ENCODE results near the gene PLEKHM3. TPM values are rescaled to one million over a fixed set of nuclear protein-coding genes. Genes with fewer than 3 reads are reported as not detected.

Gene PLEKHM3
- total and polyA plus RNA-seq, 4 donors = 3.0 to 18.3 (median 5.5) TPM

DNA sequence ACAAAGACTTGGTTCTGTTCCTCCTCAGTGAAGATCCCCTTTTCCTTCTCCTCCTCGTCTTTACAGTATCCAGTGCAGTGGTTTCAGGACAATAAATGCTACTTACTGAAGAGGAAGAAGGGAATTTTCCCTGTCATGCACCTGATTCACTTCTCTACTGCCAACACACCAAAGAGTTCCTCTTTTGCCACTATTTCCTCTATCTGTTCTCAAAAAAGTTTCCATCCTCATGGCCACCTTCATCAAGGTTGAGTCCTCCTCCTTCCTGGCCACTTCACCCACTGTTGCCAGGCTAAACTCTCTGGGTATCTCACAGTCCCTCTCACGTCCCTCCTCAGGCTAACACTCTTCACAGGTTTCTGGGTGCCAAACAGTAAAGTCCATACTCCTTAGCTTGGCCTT lies 41.7 kb downstream of the PLEKHM3 start:
- 88% methylated on average over 2 of the region's 2 CpGs for WGBS
- H3K27me3 ChIP-seq (ENCODE audit: control insufficient read depth in 4 of 4, insufficient read depth in 4 of 4, low read length in 3 of 4) = no peaks in the 10 kb centered on the region
- no peak for DNase-seq (ENCODE audit: low spot score)
- no peak overlapping the region for H3K4me3 ChIP-seq (ENCODE audit: low read depth in 1 of 3, low read length in 3 of 3)
- no peaks in the 10 kb centered on the region for H3K9me3 ChIP-seq (ENCODE audit: control insufficient read depth in 4 of 4, low read length in 3 of 4)
- no peak overlapping the region for H3K9ac ChIP-seq (ENCODE audit: low read depth in 1 of 2, low read length in 2 of 2)
- TF ChIP-seq ATF3 (IDR thresholded peaks at IDR 0.05) (no peak), JUND (IDR thresholded peaks at IDR 0.05) (no peak), TAF1 (conservative IDR thresholded peaks at IDR 0.05) (no peak)
- H3K4me1 ChIP-seq (ENCODE audit: control insufficient read depth in 4 of 4, insufficient read depth in 4 of 4, low read length in 3 of 4) = no peaks in the 10 kb centered on the region
- H3K36me3 ChIP-seq (ENCODE audit: control insufficient read depth in 4 of 4, insufficient read depth in 3 of 4, low read depth in 1 of 4, low read length in 3 of 4) = no peaks in the 10 kb centered on the region
- no peak overlapping the region for H3K27ac ChIP-seq (ENCODE audit: low read depth in 1 of 2, low read length in 2 of 2)

GRCh38 chr2:207978177-207978948 lies 47.0 kb downstream of the PLEKHM3 start:
- TF ChIP-seq, protein P1, sequence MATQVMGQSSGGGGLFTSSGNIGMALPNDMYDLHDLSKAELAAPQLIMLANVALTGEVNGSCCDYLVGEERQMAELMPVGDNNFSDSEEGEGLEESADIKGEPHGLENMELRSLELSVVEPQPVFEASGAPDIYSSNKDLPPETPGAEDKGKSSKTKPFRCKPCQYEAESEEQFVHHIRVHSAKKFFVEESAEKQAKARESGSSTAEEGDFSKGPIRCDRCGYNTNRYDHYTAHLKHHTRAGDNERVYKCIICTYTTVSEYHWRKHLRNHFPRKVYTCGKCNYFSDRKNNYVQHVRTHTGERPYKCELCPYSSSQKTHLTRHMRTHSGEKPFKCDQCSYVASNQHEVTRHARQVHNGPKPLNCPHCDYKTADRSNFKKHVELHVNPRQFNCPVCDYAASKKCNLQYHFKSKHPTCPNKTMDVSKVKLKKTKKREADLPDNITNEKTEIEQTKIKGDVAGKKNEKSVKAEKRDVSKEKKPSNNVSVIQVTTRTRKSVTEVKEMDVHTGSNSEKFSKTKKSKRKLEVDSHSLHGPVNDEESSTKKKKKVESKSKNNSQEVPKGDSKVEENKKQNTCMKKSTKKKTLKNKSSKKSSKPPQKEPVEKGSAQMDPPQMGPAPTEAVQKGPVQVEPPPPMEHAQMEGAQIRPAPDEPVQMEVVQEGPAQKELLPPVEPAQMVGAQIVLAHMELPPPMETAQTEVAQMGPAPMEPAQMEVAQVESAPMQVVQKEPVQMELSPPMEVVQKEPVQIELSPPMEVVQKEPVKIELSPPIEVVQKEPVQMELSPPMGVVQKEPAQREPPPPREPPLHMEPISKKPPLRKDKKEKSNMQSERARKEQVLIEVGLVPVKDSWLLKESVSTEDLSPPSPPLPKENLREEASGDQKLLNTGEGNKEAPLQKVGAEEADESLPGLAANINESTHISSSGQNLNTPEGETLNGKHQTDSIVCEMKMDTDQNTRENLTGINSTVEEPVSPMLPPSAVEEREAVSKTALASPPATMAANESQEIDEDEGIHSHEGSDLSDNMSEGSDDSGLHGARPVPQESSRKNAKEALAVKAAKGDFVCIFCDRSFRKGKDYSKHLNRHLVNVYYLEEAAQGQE (IDR thresholded peaks at IDR 0.05) = no peak
- TF ChIP-seq ATF3 (IDR thresholded peaks at IDR 0.05) (no peak), GABPA (IDR thresholded peaks at IDR 0.05 in 1 of 2, conservative IDR thresholded peaks at IDR 0.05 in 1 of 2) (no peak), SP1 (IDR thresholded peaks at IDR 0.05) (no peak), RAD21 (IDR thresholded peaks at IDR 0.05) (no peak), RXRA (IDR thresholded peaks at IDR 0.05) (no peak), FOXA1 (IDR thresholded peaks at IDR 0.05) (no peak), FOXA2 (IDR thresholded peaks at IDR 0.05) (no peak), YY1 (IDR thresholded peaks at IDR 0.05) (no peak), EGR1 (IDR thresholded peaks at IDR 0.05; ENCODE audit: low read depth in 2 of 2) (no peak), HNF4A (conservative IDR thresholded peaks at IDR 0.05) (no peak), HNF4G (IDR thresholded peaks at IDR 0.05) (no peak)
- TF ChIP-seq, protein P2, sequence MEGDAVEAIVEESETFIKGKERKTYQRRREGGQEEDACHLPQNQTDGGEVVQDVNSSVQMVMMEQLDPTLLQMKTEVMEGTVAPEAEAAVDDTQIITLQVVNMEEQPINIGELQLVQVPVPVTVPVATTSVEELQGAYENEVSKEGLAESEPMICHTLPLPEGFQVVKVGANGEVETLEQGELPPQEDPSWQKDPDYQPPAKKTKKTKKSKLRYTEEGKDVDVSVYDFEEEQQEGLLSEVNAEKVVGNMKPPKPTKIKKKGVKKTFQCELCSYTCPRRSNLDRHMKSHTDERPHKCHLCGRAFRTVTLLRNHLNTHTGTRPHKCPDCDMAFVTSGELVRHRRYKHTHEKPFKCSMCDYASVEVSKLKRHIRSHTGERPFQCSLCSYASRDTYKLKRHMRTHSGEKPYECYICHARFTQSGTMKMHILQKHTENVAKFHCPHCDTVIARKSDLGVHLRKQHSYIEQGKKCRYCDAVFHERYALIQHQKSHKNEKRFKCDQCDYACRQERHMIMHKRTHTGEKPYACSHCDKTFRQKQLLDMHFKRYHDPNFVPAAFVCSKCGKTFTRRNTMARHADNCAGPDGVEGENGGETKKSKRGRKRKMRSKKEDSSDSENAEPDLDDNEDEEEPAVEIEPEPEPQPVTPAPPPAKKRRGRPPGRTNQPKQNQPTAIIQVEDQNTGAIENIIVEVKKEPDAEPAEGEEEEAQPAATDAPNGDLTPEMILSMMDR (IDR thresholded peaks at IDR 0.05; ENCODE audit: low read depth, low read length, missing input control) = no peak
- TF ChIP-seq, protein P3, sequence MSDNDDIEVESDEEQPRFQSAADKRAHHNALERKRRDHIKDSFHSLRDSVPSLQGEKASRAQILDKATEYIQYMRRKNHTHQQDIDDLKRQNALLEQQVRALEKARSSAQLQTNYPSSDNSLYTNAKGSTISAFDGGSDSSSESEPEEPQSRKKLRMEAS (IDR thresholded peaks at IDR 0.05) = no peak
- TF ChIP-seq, protein P4, sequence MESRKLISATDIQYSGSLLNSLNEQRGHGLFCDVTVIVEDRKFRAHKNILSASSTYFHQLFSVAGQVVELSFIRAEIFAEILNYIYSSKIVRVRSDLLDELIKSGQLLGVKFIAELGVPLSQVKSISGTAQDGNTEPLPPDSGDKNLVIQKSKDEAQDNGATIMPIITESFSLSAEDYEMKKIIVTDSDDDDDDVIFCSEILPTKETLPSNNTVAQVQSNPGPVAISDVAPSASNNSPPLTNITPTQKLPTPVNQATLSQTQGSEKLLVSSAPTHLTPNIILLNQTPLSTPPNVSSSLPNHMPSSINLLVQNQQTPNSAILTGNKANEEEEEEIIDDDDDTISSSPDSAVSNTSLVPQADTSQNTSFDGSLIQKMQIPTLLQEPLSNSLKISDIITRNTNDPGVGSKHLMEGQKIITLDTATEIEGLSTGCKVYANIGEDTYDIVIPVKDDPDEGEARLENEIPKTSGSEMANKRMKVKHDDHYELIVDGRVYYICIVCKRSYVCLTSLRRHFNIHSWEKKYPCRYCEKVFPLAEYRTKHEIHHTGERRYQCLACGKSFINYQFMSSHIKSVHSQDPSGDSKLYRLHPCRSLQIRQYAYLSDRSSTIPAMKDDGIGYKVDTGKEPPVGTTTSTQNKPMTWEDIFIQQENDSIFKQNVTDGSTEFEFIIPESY (IDR thresholded peaks at IDR 0.05) = no peak
- WGBS = 95% methylated on average over 12 of the region's 12 CpGs

More at GRCh38 chr2:207978177-207978948, 47.0 kb downstream of the PLEKHM3 start:
- peaks cover 0 to 9% (median 4%) of the 10 kb centered on the region in 4 donors for H3K36me3 ChIP-seq (ENCODE audit: control insufficient read depth in 4 of 4, insufficient read depth in 3 of 4, low read depth in 1 of 4, low read length in 3 of 4)
- DNase-seq (ENCODE audit: low spot score) = no peak
- H3K4me3 ChIP-seq (ENCODE audit: low read depth in 1 of 3, low read length in 3 of 3) = no peak overlapping the region
- H3K9me3 ChIP-seq (ENCODE audit: control insufficient read depth in 4 of 4, low read length in 3 of 4) = no peaks in the 10 kb centered on the region
- no peaks in the 10 kb centered on the region for H3K27me3 ChIP-seq (ENCODE audit: control insufficient read depth in 4 of 4, insufficient read depth in 4 of 4, low read length in 3 of 4)
- H3K9ac ChIP-seq (ENCODE audit: low read depth in 1 of 2, low read length in 2 of 2) = no peak overlapping the region
- peaks cover 0 to 12% (median 6%) of the 10 kb centered on the region in 4 donors for H3K4me1 ChIP-seq (ENCODE audit: control insufficient read depth in 4 of 4, insufficient read depth in 4 of 4, low read length in 3 of 4)
- H3K27ac ChIP-seq (ENCODE audit: low read depth in 1 of 2, low read length in 2 of 2) = no peak overlapping the region

All from liver (tissue), 9 donors.